GM08714 (cell line): ENCODE data around the gene CCDC83.

Experiments used
- H3K4me3 ChIP-seq: fragments of 200-500 bp; sonication (Bioruptor generic); 2 replicates; pipeline ENCODE4 v1.5.1; 2014; ENCODE audit warnings: mild to moderate bottlenecking, low read length, inconsistent platforms
- ZNF274 ChIP-seq: IDR thresholded peaks from 2 replicates; pipeline ENCODE4 v1.6.1; 2012; ENCODE audit warnings: mild to moderate bottlenecking, low read depth, low read length

CCDC83 gene

DNA sequence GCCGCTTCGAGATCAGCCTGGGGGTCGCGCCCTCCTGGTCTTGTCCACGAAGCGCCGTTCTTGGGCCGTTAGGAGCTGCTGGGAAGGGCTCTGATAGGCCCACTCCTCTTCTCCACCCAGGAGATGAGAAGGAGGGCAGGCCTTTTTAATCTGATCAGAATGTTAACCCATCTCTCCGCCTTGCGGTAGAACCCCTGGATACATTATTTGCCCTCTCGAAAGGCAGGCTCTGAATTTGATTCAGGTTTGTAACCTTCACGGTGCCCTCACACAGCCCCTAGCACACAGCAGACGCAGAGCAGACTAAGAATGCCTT, at the start of gene CCDC83:
TSS of gene CCDC83 (plus strand) at position 43 of the 316 bp plus-strand sequence. CDS start 9,741 bp downstream, outside the sequence.
- H3K4me3 ChIP-seq, result peak within 1 kb of the TSS; percentile 57; the same call in 1 of the 2 replicates
- no peak for TF ChIP-seq ZNF274

DNA sequence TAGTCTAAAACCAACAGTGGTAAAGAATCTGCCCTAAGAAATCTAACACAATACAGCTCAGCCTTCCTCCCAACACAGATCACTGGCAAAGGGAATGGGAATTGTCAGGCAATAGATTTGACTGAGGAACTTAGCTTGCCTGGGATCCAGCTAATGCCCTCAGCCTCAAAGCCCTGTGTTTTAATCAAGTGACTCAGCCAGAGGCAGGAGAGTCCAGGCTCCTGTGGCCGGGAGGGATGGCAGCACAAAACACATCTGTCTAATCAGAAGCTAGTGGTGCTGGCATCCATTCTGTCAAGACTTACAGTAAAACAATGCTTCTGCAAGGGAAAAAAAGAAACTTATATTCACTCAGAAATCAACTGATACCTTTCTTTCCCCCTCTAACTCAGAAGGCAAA, 49.8 kb upstream of the CCDC83 start:
- no peak overlapping the region for H3K4me3 ChIP-seq
- no peak for TF ChIP-seq ZNF274

DNA sequence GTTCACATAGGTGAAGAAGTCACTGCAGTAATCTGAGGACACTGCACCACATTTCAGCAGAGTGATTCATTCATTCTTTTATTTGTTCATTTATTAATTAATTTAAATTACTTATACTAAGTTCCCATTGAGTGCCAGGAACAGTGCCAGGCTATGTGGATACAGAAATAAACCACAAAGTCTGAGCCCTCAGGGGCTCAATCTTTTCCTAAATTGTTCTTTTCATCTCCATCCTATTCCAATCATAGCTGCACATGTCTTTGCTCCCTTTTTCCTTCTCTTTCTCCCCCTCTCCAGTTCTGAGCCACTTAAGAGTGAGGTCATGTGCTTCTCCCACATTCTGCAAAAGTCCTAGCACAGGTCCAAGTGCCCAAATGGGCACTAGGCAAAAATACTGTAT, 49.2 kb upstream of the CCDC83 start:
- no peak overlapping the region for H3K4me3 ChIP-seq
- TF ChIP-seq ZNF274, result no peak

DNA sequence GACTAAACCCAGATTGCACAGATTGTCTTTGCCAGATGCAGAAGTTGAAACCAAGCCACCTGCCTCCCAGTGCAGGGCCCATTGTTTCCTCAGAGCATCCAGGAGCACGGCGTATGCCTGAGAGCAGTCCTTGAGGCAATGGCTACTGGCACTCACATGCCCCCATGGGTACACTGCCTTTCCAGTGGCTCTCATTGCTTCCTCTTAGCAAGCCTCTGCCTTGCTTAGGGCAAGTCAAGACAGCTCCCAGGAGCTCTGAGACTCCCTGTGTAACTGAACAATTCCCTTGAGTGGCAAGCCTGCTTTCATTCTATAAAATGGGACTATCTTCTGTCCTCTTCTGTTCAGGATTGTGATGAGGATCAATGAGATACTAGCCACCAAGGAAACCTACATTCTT, 48.3 kb upstream of the CCDC83 start:
- no peak overlapping the region for H3K4me3 ChIP-seq
- TF ChIP-seq ZNF274, result no peak

DNA sequence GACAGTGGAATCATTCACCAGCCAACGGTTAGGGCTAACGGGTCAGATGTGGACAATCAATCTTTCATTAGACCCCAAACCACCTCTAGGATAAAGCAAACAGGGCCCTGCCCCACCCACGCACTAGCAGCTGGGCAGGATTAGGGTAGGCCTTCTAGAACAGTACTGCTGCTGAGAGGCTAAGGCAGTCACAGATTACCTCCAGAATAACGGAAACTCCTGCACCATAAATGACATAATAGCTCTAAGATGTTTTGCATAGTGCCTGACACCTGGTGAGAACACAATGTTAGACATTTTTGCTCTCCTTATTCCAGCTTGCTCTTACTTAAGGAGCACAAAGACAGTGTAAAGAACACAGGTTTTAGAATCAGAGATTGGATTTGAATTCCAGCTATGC, 46.0 kb upstream of the CCDC83 start:
- H3K4me3 ChIP-seq, result no peak overlapping the region
- TF ChIP-seq ZNF274, result no peak

DNA sequence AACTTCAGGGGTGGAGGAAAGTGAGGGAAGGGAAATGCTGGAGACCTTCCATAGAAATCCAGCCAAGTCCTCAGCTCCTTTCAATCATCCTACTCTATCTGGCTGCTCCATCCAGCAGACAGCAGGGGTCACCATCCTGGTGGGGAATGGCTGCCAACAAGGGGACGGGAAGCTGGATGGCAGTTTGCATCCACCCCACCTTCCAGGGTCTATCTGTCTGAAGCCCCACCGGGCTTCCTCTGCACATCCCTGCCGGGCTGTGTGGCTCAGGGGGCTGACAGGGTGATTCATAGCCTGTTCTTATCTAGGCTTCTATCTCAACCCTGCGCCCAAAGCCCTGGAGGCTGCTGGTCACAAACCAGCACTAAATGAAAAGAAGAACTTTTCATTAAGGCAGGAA, 45.3 kb upstream of the CCDC83 start:
- no peak for TF ChIP-seq ZNF274
- H3K4me3 ChIP-seq, result no peak overlapping the region

DNA sequence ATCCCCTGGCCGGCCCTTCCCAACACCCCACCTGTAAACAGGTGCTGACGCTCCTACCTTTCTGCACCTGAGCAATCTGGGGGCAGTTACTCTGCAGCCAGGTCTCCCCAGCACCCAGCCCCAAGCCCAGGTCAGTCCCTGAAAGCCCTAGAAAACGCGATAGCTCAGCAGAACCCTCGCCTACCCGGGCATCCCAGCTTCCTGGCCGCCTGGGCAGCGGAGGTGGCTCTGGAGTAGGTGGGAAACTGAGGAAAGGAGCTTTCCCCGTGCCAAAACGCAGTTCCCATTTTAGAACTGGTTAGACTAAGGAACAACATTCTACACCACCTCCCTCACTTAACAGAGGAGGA, 44.7 kb upstream of the CCDC83 start:
- peak overlapping the region; percentile 53; the same call in 1 of the 2 replicates for H3K4me3 ChIP-seq
- TF ChIP-seq ZNF274, result no peak

DNA sequence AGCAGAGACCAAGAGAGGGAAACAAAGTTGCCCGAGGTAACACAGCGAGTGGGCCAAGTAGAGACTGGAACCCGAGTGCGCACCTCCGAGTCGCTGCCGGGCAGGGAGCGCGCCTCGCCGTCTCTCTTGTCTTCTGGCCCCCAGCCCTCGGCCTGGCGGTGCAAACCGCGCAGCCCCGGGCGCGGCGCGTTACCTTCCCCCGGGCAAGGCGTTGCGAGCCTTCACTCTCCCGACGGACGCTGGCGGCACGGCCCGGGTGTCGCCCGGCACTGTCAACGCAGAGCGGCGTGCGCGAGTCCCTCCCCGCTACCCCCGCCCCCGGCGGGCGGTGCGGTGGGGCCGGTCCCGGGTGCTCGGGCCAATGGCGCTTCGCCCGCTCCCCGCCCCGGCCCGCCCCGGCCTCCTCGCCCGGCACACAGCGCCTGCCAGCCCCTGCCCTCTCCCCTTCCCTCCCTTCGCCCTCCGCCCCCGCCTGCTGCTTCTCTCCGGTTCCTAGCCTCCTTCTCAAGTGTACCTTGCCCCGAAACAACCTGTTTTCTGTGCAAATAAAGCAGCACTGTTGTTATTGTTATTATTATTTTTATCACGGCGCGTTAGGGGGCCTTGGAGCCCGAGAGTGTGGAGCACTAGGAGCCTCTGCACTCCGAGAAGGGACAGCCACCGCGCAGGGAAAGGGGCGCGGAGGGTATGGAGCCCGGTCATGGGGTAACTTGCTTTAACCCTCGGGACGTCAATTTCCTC, 44.1 kb upstream of the CCDC83 start, which contains the start of gene SYTL2:
TSS of gene SYTL2 (minus strand) at position 271 of the 741 bp plus-strand sequence. CDS start 53,416 bp downstream, outside the sequence.
- no peak for TF ChIP-seq ZNF274
- H3K4me3 ChIP-seq, result peak within 1 kb of the TSS; percentile 53; the same call in 1 of the 2 replicates

DNA sequence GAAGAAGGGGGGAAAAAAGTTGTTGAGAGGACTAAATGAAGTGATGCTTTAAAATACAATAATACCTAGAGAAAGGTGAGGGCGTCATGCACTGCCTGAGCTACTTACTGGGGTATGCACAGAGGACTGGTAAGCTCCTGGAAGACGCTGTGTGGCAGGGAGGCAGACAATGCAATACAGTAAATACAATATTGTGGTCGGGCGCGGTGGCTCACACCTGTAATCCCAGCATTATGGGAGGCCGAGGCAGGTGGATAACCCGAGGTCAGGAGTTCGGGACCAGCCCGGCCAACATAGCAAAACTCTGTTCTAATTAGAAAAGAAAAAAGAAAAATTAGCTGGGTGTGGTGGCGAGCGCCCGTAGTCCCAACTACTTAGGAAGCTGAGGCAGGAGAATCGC, 43.6 kb upstream of the CCDC83 start:
- no peak overlapping the region; the same call in 1 of the 2 replicates for H3K4me3 ChIP-seq
- no peak for TF ChIP-seq ZNF274

DNA sequence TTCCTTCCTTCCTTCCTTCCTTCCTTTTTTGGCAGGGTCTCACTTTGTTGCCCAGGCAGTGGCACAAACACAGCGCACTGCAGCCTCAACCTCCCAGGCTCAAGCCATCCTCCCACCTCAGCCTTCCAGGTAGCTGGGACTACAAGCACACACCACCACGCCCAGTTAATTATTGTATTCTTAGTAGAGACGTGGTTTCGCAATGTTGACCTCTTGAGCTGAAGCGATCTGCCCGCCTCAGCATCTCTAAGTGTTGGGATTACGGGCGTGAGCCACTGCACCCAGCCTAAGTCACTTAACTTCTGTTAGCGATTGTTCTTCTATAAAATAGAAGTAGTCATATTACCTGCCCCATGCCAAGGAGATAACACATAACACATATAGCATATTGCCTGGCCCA, 41.5 kb upstream of the CCDC83 start:
- no peak for TF ChIP-seq ZNF274
- H3K4me3 ChIP-seq, result no peak overlapping the region

DNA sequence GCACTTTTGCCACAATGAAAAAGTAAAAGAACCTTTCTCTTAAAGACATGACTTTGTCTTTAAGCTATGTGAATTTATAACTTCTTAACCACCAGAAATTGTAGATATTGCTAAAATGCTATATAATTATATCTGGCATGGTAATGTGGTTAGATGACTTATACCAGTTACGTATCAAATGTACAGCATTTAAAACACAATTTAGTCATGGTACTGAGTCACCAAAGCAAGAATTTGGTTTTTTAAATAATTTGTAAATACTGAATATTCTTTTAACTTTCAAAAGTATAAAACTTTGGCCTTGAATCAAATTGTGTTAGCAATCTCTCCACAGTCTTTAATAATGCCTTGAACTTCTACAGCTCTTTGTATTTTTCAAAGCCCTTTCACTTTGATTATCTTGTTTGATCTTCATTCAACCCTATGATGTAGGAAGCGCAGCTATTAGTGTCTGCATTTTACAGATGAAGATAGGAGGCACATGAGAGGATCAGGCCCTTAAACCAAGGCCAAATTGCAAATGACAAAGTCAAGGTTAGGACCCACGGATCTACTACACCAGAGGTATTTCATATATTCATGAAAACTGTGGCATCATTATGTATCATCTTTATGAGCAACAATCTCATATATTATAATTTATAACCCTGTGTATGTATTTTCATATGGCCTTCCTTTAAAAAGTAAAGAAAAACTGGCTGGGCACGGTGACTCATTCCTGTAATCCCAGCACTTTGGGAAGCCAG, 39.8 kb upstream of the CCDC83 start:
- H3K4me3 ChIP-seq, result no peak overlapping the region

DNA sequence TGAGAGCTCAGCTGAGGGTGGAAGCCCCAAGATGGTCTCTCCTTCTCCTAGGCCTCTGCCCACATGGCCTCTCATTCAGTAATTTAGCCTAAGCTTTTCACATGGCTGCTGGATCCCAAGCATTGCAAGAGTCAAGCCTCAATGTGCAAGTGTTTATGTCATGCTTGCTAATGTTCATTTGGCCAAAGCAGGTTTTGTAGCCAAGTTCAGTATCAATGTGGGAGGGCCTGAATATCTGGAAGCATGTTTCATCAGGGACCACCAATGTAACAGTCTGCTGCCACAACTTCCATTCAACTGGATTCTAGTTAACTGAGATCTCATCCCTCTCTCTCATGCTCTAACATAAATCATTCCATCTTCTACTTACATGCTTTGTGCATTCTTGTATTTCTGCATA, 35.7 kb upstream of the CCDC83 start:
- H3K4me3 ChIP-seq, result no peak overlapping the region
- TF ChIP-seq ZNF274, result no peak

More for the DNA sequence above, 39.8 kb upstream of the CCDC83 start:
- TF ChIP-seq ZNF274, result no peak

DNA sequence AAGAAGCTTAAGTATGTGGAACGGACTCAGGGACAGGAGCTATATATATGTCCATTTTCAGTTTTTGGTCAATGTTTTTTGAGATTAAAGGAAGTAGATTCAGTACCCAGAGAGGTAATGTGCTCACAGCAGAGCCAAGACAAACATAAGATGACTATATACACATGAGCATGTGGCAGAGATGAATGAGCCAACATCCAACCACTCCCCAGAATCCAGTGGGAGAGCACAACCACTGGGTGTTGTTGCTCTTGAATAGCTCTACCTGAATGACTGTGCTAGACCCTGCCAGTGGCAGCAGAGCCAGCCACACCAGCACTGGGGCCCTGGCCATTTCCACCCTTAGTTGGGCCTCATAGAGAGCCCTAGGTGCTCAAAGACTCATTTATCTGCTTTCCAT, 33.5 kb upstream of the CCDC83 start:
- no peak for TF ChIP-seq ZNF274
- no peak overlapping the region for H3K4me3 ChIP-seq

DNA sequence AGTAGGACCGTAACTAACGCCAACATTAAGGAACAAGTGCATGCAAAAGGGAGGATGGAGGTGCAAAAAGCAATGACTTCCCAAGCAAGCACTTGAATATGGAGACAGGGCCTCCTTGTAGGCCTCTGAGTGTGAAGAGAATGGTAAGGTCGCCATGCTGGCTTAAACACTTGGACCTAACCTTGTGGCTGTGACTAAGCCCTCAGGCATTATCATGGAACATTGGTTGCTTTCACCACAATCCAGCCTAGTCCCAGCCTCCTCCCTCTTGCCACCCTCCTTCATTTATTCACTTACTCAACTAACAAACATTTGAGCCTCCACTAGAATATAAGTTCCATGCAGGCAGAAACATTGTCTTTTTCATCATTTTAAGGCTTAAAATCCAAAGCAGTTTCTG, 32.4 kb upstream of the CCDC83 start:
- H3K4me3 ChIP-seq, result no peak overlapping the region
- no peak for TF ChIP-seq ZNF274

DNA sequence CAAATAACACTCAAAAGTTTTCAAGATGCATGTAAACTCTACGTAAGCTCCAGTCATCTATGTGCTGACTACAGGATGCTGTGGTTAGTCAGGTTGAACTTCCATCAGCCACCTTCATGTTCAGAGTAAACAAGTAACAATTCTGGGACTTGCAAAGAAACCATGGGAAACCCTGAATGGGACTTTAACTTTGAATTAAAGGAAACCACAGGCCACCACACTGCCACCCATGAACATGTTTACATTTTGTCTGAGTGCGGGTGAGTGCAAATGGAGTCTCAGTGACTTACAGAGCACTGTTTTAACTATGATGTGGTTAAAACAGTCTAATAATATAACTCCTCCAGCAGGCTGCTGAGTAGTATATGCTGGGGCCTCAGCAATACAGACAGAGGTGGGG, 31.4 kb upstream of the CCDC83 start:
- no peak overlapping the region for H3K4me3 ChIP-seq
- no peak for TF ChIP-seq ZNF274
